ENCODE data around the gene ITGB4.

The ITGB4 gene

DNA sequence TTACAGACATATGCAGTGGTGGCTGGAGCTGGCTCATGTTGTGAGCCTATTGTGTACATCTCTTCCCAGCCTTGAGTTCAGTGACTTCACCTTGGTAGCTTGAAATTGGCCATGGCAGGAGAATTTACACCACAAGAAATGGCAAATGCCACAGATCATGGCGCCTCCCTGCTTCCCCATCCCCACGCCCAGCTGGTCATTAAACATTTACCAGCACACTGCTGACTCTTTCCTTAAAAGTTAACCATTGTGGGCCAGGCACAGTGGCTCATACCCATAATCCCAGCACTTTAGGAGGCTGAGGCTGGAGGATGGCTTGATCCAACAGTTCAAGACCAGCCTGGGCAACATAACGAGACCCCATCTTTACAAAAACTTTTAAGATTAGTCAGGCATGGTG is 22.6 kb upstream of the ITGB4 start:
- no peak for DNase-seq

DNA sequence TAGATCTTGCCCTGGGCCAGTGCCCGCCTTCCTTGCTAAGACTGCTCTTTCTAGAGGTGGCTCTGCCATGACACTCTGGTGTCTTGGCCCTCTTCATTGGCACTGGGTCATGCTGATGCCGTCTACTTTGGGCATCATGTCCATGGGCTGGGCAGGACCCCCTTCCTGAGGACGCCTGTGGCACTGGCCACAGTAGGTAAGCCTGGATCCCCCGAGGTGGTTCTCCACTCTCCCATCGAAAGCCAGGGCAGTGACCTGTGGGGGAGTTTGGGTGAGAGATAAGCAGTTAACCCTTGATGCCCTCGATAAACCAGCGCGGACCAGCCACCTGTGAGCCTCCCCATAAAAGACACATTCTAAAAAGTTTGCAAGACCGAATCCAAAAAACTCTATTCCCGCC is 20.0 kb upstream of the ITGB4 start:
- DNase-seq = no peak

DNA sequence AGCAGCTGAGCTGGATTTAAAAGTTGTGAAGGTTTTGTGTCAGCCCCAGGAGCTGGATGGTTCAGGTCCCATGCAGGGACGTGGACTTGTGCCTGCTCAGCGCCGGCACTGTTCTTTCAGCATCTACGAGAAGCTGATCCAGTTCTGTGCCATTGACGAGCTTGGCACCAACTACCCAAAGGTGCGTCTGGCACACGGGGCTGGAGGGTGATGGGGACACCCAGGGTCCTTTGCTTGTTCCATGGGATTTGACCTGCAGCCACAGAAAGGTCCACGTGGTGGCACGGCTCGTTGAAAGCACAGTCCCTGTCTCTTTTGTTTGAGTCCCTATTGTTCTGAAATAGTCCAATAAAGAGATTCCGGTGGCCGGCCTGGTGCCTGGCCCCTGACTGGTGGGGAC is 18.1 kb upstream of the ITGB4 start:
- DNase-seq = no peak

- no peak for DNase-seq
Observed at GRCh38 chr17:75703591-75703990, 17.7 kb upstream of the ITGB4 start.

- DNase-seq = no peak
Observed at GRCh38 chr17:75704963-75705875, 16.0 kb upstream of the ITGB4 start.

GRCh38 chr17:75706042-75706728 is 15.1 kb upstream of the ITGB4 start:
- DNase-seq = no peak

GRCh38 chr17:75707079-75707571 is 14.1 kb upstream of the ITGB4 start:
- DNase-seq = no peak

DNA sequence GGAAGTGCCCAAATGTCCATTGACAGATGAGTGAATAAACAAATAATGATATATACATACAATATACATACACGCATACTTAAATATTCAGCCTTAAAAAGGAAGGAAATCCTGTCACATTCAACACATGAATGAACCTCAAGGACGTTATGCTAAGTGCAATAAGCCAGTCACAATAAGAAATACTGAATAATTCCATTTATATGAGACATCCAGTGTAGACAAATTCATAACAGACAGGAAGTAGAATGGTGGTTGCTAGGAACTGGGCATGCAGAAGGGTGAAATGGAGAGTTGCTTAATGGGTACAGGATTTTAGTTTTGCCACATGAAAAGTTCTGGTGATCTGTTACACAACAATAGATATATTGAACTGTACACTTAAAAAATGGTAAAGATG is 8.8 kb upstream of the ITGB4 start:
- DNase-seq = no peak

GRCh38 chr17:75719732-75720131 is 1.5 kb upstream of the ITGB4 start:
- DNase-seq = no peak

DNA sequence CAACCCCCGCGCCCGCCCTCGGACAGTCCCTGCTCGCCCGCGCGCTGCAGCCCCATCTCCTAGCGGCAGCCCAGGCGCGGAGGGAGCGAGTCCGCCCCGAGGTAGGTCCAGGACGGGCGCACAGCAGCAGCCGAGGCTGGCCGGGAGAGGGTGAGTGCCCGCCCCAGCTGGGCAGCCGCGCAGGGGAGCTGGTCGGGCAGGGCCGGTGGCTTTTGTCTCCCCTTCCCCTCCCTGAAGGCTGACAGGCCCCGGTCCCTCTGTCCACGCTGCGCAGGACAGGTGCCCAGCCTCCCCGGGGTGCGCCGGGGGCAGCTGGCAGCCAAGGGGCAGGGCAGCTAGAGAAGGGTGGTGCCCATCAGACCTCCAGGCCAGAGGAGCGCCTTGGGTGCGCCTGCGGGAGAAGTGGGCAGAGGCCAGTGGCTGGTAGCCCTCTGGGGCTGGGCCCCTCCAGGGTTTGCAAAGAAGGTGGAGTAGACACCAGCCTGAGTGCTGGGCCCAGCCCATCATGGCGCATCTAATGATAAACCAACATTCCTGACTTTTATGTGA is 278 bp downstream of the ITGB4 start:
- DNase-seq = no peak

DNA sequence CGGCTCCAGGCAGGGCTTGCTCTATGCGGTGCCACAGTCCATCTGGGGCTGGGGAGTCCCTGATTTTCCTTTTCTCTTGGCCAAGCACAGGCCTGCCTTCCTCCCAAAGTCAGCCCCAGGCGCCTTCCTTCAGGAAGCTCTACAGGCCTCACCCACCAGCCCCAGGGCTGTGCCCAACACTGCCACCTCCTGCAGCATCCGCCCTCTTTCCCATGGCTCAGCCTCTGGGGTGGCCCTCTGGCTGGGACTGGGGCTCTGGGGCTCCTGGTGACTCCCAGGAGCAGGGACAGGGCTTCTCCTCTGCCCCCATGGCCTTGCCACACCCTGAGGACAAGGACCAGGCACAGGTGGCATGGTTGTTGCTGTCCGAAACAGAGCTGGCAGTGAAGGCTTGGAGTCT is 817 bp downstream of the ITGB4 start:
- no peak for DNase-seq

DNA sequence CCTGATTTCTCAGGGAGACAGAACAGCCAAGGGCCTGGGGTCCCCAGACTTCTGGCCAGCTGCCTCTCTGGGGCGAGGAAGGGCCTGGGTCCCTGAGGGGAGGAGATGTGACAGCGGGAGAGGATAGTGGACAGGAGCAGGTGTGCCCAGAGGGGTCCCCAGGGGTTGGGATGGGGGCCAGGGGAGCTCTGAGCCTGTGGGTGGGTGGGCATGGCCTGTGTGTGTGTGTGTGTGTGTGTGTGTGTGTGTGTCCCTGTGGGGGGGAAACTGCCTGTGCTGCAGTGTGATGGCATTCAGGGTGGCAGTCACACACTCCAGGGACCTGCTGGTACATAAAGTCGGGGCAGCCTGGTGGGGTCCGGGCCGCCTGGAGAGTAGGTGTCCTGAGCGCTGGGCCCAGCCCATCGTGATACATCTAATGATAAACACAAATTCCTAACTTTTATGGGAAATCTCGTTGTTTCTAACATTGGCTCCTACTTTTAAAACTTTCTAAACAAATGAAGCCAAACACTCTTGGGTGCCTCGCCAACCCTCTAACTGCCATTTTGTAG is 1.4 kb downstream of the ITGB4 start:
- DNase-seq = no peak

GRCh38 chr17:75723171-75723930 is 2.1 kb downstream of the ITGB4 start:
- no peak for DNase-seq

- DNase-seq = no peak
Observed at GRCh38 chr17:75724016-75725003, 3.1 kb downstream of the ITGB4 start.

- DNase-seq = no peak
Observed at GRCh38 chr17:75725504-75725903, 4.2 kb downstream of the ITGB4 start.

- DNase-seq = no peak
Observed at GRCh38 chr17:75727391-75727790, 6.1 kb downstream of the ITGB4 start.

DNA sequence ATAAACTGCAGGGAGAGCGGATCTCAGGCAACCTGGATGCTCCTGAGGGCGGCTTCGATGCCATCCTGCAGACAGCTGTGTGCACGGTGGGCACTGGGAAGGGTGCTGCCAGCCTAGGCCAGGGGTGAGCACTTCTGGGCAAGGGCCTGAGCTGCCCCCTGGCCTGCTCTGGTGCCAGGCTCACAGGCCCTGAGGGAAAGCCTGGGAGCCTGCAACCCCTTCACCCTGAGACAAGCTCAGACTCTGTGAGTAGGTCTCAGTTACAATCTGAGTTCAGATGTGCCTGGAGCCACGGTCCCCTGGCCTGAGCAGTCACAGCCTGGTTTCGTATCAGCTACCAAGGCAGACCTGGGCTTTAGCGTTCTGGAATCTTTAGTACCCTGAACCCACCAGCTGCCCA is 8.1 kb downstream of the ITGB4 start:
- no peak for DNase-seq

GRCh38 chr17:75730065-75730464 is 8.8 kb downstream of the ITGB4 start:
- no peak for DNase-seq

DNA sequence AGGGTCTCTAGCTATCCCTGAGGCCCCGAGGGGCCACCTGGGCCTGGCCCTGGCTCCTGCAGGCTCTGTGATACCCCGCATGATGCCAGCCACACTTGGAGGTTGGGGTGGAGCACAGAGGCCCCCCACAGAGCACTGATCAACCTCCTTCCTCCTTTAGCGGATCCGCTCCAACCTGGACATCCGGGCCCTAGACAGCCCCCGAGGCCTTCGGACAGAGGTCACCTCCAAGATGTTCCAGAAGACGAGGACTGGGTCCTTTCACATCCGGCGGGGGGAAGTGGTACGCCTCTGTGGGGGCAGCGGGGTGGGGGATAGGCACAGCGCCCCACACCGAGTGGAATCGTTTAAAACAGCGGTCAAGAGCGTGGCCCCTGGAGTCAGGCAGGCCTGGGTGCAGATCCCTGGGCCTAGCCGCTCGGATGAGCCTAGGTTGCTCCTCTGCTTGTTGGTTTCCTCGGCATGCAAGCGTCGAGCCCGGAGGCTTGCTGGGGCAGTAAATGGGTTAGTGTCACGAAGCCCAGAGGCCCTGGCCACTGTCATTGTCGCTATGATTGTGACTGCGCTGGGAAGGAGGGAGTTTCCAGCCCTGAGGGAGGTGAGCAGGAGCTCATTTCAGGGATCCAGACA is 9.9 kb downstream of the ITGB4 start:
- DNase-seq = no peak

DNA sequence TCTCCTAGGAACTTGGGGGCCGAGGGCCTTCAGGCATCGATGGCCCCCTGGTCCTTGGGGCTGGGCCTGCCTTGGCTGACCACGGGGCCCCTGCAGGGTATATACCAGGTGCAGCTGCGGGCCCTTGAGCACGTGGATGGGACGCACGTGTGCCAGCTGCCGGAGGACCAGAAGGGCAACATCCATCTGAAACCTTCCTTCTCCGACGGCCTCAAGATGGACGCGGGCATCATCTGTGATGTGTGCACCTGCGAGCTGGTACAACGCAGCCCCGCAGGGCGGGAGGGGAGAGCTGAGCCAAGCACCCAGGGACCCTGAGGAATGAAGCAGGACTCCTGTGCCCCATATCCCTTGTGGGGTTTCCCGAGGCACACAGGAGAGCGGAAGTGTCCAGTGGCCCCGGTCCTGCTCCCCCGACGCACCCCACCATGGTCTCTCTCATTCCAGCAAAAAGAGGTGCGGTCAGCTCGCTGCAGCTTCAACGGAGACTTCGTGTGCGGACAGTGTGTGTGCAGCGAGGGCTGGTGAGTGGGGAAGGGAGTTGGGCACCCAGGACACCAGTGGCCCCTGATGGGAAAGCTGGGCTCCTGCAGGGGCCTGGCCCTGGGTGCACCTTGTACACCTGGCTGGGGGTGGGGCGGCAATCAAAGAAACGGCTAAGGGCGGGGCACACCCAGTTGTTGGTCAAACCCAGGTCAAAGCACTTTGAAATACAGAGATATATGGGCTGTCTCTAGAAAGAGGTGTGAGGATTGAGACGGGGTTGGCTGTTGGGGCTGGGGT is 10.6 kb downstream of the ITGB4 start:
- no peak for DNase-seq

Measured in NCI-H1436 (cell line).